HG02798 (cell line): ENCODE results near the gene MSI2.

ENCODE experiments used
- ATAC-seq: cut with Tn5 transposase; IDR thresholded peaks from one replicate; pipeline ENCODE4 v1.9.1; 2021; ENCODE audit warnings: mild to moderate bottlenecking; ENCODE audit not compliant: unreplicated experiment, poor library complexity

The MSI2 gene

DNA sequence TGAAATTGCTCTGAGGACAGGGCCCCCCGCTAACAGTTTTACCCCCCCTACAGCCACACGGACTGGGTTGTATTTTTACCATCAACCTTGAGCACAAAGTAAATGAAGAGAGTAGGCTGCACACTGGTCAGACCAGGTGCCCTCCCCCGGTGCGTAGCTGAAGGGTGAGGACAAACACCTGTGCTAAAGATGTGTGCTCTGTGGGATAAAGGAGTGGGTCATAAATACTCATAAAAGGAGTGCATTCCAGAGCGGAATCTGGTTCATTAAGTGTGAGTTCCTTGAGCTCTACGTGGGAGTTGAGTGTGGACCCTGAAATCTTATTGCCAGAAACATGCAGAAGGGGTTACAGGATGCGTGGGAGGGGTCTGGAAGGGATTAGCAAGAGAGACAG, 271.7 kb downstream of the MSI2 start:
- no peak for ATAC-seq

DNA sequence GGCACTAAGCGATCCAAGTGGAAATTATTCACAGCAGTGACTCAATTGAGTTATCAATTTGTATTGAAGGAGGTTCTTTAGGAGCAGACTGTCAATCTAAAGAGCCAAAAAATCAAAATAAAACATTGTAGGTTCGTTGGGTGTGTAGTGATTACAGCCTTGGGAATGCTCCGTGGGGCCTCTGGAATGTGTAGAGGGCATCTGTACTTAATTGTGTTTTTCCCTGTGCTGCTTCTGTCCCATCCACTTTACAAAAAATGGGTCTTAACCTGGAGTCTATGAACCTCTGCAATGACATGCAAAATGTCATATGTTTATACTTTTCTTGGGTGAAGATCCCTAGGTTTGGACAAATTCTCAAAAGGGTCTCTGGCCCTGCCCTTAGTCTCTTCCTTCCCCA, 273.7 kb downstream of the MSI2 start:
- no peak for ATAC-seq

DNA sequence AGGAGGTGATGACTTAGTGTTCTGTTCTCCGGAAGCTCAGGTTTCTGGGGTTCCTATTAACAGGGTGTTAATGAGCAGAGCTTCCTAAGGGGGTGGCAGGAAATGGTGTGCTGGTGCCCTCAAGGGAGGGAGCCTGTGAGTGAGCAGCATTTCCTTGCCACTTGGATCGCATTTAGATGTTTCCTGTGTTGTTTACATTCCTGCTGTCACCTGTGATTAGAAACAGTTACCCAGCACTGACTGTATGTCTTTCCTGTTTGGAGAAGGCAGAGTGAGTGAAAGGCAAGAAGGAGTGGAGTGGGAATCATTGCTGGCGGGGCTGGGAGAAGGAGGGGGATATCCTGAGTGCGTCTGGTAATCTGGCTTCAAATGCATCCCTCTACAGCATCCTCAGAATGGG, 274.2 kb downstream of the MSI2 start:
- ATAC-seq, result no peak

DNA sequence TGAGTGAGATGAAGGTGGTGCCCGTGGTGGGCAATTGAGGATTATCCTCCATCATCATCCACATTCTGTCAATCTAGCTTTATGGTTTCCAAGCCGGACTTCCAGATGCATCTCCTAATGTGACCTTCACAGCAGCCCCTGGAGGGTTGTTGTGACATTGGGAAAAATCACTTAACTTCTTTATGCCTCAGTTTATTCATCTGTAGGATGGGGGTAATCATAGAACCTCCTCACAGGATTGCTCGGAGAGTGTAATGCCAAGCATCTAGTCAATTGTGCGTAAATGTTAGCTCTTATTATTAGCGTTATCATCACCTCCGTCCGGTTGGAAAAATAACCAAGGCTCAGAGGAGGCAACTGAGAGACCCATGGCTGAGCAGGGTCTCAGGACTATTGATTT, 274.8 kb downstream of the MSI2 start:
- no peak for ATAC-seq

DNA sequence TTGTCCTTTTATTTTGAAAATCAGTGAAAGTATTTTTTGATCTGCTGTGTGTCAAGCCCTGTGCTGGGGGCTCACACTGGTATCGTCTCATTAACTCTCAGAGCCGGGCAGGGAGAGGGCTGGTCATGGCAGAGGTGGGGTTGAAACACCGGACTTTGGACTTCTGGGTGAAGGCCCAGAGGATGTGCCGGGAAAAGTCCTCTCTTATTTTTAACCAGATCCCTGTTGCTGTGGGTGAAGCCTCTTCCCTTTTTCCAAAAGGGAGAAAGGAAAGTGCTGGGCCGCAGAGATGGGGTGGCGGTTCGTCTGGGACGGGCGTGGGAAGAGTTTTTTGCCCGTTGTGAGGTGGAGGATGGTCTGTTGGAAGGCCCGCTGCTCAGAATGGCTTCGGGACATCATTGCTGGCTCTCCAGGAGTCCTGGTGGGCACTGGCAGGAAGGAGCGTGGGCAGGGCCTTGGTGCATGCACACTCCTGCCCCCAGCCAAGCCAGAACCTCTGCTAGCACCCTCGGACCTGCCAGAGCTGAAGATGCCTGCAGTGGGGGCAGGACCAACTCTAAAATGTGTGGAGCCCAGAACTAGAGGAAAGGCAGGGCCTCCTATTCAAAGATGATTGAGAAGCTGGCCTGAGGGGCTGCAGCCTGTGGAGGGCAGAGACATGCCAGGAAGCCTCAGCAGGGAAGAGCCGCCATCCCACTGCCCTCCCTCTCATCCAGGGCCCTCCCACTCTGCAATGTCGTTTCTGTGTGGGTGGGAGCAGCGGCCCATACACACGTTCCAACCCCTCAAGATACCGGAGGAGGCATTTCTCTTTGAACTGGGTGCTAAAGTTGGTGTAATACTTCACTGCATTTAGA, 275.6 kb downstream of the MSI2 start:
- ATAC-seq, result no peak

DNA sequence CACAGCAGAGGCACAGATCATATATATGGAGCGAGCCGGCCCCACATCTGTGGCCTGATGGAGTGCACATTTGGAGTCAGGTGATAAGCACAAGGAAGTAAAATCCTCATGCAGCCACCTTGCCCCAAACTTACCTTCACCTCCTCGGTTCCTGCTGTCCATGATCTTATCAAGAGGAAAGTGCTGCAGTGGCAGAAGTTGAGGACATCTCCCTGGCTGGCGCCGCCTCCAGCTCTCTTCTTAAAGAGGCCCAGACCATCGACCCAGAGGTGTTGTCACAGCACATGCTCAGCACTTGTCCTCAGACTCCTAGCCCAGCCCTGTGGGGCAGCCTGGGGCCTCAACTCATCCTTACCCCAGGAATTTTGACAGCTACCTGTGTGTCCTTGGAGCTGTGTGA, 276.2 kb downstream of the MSI2 start:
- no peak for ATAC-seq

DNA sequence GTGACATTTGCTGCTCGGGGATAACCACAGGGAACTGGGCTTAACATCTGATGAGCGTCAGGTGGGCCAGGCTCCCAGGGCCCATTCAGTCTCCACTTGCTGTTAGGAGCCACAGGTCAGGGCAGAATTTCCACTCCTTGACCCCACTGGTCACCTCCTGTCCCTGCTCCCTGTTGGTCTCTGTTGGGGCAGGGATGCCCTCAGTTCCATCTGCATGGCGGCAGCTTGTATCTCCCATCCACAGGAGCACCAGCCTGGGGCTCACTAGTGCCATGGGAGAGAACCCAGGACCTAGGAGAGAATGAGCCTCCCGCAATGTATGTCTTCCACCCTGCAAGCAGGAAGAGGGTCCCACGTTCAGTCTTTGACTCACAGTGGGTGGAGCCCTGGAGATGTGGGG, 276.6 kb downstream of the MSI2 start:
- no peak for ATAC-seq

DNA sequence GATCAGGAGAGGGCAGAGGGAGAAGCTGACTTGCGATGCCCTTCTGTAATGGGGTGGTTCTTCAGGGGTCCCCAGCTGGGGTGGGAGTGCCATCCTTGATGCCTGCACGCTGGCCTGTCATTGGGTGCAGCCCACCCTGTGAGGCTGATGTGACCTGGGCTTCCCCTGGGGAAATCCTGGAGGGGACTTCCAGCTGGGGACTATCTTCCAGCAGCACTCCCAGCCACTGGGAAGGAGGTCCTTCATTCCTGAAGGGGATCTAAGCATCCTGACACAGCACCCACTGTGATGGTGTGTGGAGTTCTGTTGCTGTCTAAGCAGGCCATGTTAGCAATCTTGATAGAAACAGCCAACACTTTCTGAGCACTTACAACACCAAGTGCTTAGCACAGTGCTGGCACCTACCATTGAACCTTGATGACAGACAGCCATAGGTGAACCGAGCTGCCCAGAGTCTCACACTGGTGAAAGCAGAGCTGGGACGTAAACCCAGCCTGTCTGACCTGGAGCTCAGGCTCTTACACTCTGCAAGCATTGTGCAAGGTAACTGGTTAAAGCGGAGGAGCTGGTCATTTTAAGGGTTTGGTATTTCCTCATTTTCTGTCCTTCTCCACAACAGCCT, 277.5 kb downstream of the MSI2 start:
- no peak for ATAC-seq

DNA sequence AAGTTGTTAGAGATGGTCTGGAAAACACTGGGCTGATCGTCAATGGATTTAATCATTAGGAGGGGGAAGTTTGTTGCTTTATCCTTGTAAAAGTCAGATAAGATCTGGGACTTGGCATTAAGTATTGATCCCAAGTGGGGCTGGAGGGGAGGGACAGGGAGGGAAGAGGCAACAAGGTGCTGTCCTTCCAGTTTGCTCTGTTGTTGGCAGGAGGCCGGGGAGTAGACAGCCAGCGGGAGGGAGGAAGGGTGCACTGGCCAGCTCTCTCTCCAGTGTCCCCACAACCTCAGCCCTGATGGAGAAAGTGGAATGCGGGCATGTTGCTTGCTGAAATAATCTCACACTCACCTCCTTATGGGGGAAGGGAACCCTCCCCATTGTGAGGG, 278.5 kb downstream of the MSI2 start:
- ATAC-seq, result no peak

DNA sequence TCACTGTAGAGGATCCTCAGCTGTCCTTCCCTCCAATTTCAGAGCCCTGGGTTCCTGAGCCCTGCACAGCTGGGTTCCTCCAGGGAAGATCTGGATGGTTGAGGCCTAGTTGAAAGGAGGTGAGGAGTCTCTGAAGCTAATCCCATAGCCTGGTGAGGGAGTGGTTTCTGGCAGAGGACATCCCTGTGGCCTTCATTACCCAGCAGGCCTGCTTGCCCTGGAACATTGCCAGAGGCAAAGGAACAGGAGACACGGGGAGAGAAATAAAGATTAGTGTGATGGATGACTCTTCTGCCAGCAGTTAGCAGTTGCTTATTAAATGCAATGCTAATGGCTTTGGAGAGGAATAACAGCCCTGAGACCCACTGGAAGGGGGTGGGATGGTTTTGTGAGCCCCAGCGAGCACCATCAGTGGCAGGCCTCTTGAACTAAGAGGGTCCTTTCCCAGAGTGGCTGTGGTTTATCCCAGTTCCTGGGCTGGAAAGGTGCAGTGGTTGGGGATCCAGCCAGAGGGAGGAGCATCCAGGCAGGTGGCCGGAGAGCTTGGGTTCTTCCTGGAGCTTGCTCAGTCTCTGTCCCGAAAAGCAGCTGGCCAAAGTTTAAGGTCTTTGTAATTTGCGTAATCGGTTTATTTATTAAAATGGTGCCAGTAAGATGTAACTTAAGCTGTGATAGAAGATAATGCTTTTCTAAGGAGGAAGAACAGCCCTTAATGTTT, 279.1 kb downstream of the MSI2 start:
- no peak for ATAC-seq

DNA sequence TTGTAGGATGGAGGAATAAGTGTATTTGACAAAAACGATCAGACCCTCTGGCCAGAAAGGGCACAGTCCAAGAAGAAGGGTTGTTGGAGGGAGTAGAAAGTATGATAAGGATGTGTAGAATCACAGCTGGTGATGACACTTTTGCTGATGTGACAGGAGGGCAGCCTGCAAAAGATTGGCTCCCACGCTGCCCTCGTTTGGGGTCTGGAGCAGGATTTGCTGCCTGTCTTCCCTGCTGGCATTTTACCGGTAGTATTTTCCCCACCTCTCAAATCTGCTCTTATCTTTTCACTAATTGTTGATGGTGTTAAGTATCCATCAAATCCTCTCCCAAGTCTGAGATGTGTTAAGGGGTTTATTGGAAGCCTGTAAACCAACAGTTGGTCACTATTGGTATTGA, 280.0 kb downstream of the MSI2 start:
- ATAC-seq, result no peak

DNA sequence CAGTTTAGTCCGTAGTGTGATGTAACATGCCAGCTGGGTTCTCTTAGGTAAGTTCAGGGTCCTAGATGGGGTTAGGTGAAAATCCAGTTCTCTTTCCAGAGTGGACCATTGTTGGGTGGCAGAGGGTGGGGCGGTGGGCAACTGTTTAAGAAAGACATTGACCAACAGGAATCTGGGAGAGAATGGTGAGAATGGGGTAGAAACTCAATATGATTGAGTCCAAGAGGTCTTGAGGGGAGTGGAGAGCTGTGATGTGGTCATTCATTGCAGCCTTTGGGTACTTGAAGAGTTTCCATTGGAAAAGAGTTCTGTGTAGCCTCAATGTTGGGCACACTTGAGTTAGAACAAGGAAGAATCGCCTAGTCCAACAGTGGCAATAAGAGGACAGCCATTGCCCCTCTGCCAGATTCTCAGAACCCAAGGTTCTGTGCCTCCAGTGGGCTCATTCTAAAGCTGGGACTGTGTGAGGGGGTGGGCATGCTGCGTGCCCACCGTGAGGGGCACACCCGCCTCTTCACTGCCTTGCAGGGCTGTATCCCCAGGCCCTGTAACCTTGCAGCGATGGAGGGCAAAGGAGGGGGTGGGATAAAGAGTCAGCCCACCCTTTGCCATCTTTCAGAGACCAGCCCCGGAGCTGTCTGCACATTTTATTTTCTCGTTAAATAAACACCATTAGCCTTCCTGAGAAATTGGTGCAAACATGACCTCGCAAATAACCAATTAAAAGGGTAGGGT, 280.6 kb downstream of the MSI2 start:
- ATAC-seq, result no peak

DNA sequence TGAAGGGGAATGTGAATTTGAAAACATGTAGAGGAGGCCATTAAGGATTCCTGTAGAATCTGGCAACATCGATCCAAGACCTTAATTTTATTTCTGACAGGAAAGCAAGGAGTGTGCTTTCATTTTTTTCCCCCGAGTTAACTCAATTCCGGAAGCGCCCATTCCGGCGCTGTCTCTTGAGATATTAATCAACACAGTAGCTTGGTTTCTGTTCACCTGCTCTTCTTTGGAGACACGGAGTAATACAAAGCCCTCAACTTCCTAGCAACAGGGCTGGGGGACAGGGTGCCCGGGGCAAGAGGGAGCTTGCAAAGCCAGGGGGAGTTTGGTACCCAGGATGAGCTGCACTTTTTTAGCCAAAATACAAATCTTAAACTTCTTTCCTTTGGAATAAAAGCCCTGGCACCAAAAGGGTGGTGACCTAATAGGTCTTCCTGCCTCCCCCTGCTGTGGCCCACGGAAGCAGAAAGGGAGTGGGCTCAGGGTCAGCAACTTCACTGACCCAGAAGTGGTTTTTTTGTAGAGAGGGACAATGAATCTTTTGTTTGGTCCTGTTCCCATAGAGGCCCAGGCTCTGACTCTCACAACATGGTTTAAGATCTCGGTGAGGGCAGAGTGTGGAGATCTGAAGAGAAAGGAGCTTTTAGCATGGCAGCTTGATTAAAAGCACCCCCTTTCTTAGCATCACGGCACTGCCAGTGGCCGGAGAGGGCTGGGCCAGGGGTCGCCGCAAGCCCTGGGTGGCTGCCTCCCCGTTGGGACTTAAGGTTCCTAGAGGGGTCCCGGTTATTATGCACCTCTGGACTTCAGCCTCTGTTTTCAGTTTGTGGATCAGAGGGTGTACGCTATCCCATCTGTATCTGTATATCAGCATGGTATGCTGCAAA, 281.4 kb downstream of the MSI2 start:
- ATAC-seq, result no peak

DNA sequence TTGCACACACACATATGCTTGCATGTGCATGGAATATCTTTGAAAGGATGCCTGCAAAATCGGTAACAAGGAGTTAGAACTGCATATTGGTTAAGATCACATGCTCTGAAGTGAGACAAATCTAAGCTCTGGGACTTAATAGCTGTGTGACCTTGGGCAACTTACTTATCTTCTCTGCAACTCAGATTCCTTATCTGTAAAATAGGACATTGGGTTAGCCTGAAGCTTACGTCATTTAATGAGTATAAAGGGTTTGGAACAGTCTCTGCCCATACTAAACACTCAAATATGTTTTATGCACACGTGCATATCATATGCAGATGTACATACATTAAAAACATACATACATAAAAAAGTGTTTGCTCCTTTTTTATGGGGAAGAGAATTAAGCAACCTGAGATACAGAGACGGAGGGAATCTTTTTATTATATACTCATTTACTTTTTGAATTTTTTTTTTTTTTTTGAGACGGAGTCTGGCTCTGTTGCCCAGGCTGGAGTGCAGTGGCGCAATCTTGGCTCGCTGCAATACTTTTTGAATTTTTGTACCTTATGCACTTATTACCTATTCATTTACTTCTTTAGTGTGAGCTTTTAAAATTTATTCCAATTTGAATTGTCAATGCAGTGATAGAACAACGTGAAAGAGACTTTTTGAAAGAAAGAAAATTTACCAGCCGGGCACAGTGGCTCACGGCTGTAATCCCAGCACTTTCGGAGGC, 282.6 kb downstream of the MSI2 start:
- ATAC-seq, result no peak

DNA sequence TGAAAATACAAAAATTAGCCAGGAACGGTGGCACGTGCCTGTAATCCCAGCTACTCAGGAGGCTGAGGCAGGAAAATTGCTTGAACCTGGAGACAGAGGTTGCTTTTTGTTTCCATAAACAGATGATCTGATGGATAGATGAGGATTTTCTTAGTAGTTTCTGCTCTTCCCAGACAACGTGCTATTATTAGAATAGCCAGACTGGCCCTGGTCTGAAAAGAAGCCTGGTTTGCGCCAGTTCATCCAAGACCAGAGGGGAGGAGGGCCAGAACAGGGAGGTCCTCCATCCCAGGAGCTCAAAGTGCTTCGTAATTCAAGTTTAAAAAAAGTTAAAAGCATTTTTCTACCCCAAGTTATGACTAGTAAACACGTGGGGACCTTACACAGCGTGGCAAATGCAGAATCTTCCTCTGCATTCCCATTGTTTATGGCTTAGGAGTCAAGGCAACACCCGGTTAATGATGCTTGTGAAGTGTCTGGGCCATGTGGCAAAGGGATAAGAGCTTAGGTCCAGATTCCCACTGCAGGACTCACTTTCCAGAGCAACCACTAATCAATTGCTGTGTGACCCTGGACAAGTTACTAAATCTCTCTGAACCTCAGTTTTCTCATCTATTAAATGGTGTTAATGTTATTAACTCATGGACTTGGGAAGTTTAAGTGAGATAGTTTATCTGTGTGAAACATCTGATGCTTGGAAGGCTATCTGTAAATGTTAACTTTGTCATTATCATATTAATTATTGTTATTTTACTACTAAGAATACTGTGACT, 283.4 kb downstream of the MSI2 start:
- ATAC-seq, result no peak

DNA sequence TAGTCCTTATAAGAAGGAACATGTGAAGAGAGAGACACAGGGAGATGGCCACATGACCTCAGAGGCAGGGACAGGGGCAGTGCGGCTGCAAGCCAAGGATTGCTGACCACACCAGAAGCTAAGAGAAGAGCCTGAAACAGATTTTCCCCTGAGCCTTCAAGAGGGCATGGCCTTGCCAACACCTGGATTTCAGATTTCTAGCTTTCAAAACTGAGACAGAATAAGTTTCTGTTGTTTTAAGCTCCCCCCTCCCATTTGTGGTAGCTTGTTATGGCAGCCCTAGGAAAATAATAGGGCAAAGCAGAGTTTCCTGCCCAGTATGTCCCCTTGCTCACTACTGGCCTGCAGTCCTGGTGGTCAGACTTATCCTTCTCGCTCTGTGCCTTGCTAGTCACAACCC, 284.3 kb downstream of the MSI2 start:
- no peak for ATAC-seq

DNA sequence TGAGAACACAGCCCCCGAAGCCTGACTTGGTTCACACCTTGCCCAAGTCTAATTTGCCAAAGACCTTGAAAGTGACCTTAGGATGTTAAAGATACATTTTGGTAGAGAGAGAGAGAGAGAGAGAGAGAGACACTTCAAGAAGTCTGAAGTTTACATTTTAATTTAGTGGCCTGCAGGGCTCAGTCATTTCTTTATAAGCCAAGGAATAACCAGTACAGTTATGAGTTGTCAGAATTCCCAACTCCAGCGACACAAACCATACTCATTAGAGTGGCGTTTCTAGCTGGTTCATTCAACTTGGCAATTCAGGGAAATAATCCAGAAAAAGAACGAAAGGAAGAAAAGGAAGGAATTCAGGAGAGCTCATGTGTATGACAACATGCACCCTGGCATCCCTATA, 284.7 kb downstream of the MSI2 start:
- no peak for ATAC-seq
